HG02763 (cell line): ENCODE results near the gene MRNIP.

Experiments
- ATAC-seq: cut with Tn5 transposase; IDR thresholded peaks from one replicate; pipeline ENCODE4 v1.9.1; 2021; ENCODE audit warnings: mild to moderate bottlenecking, moderate library complexity; ENCODE audit not compliant: unreplicated experiment

Gene MRNIP

DNA sequence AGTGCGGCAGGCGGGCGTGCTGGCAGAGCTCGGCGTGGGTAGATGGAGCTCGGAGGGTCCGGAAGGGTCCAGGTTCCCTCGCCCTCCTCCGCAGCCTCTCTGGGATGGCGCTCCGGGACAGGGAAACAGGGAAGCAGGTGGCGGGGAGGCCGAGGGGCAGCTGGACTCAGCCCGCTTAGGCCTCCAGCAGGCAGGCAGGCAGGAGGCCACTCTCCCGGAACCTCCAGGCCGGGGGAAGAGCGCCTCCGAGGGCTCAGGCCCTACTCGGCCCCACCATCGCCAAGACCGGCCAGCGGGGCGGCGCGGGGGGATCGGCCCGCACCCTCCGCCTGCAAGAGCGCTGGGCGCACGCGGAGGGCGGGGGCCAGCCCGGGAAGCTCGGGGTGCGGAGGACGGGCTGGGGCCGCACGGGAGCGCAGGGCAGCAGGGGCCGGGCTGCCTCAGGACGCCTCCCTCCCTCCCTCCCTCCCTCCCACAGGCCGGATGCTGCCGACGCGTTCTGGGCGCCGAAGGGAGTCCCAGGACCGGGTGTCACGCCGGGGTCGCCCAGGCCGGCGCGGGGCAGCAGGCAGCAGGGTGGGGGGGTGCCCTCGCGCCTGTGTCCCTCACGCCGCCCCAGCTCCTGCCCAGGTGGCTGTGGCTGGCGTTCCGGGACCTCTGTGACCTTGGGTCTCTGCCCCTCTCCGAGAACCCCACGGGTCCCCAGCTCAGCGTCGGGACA, 52.9 kb downstream of the MRNIP start:
- peak; percentile 15 for ATAC-seq

DNA sequence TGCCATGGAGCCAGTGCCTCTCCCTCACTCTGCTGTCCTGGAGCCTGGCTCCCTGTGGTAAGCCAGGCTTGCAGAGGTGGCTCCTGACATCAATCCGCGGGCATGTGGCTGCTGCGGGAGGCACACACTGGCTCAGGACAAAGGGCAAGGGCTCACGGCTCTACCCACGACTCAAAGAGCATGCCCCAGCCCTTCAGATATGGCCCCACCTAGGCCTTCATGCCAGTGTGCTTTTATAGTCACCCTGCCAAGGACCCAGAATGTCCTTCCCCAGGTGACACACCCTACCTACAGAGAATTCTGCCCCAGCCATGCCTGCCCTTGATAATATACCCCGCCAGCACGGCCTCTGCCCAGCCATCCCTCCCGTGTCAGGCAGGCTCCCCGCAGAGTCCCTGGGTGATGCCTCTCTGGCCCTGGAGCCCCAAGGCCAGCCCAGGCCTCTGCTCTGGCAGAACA, 53.5 kb downstream of the MRNIP start:
- ATAC-seq = no peak

DNA sequence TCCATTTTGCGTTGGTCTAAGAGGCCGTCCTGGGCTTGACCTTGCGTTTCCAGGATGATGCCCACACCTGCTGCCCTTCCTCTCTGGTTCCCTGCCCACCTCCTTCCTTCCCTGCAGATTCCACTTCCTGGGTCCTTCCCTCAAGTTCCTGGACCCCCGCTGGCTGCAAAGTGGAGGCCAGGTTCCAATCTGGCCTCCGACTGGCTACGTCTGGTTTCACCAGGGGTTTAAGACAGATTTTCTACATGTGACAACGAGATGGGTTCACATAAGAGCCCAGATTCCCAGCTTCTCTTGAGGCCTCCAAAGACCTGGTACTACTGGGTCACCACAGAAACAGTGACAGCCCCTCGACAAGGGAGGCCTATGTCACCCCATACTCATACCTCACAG, 54.1 kb downstream of the MRNIP start:
- no peak for ATAC-seq

DNA sequence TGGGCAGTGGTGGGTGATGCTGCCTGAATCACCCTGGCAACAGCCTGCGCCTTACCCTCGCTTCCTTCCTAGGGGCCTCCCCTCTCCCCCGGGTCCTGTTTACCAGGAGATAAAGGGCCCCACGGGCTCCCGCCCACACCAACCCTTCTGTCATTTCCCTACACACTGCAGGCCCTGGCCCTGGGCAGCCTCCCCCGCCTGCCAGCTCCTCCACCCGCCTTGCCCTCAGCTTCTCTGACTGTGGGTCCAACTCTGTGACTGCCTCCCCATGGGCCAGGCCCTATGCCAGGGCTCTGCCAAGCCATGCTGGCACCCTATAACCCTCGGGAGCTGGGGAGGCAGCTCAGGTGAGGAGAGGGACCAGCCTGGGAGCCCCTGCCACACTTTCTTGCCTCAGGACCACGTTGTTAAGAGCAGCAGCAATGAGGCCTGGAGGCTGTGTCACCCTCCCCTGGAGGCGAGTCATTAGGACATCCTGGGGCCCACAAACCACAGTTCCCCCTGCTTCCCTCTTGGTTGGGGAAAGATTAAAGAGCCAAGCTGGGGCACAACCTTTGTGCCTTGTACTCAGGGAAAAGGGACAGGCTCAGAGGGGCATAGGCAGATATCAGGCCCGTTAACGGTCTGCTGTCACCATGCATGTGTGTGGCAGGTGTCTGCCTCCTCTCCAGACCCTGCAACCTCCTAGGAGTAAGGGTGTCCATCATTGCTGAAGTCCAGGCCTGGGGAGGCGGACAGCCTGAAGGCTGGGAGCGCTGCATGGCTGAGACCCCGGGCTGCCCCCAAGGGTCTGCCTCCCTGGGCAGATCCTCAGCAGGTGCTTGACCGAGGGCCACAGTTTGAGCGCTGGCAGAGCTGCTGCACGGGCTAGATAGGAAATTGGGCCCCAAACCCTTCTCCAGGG, 54.7 kb downstream of the MRNIP start:
- no peak for ATAC-seq

DNA sequence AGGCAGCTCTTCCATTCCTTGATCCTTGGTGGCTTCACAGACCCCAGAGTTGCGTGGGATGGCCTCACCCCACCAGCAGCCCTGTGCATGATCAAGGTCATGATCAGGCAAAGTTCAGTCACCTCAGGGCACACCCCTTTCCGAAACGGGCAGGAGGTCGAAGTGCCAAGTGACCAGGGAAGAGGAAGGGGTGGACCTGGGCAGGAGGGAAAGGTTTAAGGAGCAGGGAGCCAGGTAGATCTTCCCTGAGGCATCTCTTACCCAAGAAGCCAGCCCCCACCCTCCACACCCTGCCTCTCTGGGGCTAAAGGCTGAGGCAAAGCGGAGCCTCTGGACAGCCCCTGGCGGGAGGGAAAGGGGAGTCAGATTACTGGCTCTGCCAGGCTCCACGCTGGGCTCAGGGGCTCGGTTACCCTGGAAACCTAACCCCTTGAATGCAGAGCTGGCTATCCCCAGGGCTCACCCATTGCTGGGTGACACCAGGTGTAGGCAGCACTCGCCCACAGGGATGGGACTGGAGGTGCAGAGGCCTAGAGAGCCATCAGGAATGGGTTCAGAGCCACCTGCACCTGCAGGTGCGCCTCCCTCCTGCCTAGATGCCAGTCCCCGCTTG, 55.6 kb downstream of the MRNIP start:
- no peak for ATAC-seq

DNA sequence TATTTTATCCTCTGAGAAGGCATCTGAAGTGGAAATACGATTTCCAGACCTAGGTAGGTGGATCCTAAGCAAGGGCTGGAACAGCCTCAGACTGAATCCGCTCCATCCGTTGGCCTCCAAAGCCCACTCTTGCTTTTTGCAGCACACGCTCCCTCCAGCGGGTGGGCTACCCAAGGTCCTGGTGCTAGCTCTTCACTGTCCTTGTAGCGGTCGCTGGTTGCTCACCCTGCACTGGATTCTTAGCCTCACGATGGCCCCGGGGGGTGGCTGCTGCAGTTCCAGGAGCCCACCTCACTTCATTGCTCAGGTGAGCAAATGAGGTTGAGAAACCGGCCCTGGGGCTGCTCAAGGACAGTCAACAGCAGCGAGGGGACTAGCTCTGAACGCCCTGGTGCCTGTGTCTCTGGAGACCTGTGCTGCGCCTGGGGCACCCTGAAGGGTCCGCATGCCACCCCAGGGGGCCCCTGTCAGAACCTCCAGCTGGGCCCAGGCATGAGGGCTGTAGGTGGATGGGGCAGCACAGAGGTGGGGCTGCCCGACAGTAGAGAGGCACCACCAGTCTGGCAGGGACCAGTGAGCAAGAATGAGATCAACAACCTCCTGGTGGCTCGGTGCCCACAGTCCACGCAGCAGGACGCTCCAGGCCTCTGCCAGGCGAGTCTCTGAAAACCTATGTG, 56.3 kb downstream of the MRNIP start:
- no peak for ATAC-seq

DNA sequence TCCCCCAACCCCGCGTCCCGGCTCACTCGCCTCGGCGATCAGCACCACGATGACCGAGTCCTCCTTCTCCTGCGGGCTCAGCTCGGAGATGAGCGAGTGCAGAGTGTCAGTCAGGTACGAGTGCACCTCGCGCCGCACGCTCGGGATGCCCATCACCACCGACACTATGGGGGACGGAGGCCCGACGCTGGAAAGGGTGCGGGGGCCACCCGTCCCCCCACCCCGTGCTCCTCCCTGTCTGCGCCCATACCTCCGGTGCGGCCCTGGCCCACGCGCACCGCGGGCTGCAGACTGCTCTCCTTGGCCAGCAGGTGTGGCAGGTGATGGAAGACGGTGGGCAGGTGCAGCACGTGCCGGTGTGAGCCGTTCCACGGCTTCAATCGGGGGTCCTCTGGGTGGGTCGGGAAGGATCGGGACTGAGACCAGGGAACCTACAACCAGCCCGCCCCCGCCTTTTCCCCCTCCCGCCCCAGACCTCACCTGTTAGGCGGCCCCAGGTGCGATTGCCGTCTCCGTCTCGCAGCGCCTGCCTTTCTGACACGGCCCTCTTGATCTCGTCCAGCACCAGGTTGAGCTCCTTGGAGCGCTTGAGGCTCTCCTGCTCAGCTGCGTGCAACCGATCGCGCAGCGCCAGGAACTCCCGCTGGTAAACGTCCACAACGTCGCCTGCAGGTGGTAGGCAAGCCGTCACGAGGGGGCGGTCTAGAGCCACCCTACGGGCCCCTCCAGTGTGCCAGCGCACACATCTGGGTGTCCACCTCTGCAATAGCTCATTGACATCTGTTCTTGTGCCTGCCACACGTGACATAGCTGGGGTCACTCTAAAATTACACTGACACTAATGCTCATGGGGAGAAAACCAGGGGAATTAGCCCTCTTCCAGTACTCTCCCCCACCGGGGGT, 57.1 kb downstream of the MRNIP start:
- no peak for ATAC-seq

DNA sequence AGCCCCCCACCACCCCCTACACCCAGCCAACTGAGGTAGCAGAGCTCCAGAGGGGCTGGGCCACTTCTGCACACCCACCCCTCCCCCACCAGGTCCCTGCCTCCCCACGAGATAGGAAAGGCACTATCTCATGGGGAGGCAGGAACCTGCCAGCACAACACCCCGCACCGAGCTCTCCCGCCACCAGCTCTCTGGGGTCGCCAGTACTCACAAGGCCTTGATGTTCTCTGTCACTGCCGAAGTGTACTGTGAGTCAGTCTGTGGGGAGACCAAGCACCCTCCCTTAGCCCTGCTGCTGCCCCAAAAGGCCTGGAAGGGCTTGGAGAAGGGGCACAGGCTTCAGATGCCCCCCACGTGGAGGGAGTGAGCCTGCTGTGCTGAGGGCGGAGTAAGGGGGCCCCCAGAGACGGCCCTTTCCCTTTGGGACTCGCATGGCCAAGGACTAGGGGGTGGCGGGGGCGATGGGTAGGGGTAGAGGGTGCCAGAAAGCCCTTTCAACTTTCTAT, 57.9 kb downstream of the MRNIP start:
- ATAC-seq = no peak

DNA sequence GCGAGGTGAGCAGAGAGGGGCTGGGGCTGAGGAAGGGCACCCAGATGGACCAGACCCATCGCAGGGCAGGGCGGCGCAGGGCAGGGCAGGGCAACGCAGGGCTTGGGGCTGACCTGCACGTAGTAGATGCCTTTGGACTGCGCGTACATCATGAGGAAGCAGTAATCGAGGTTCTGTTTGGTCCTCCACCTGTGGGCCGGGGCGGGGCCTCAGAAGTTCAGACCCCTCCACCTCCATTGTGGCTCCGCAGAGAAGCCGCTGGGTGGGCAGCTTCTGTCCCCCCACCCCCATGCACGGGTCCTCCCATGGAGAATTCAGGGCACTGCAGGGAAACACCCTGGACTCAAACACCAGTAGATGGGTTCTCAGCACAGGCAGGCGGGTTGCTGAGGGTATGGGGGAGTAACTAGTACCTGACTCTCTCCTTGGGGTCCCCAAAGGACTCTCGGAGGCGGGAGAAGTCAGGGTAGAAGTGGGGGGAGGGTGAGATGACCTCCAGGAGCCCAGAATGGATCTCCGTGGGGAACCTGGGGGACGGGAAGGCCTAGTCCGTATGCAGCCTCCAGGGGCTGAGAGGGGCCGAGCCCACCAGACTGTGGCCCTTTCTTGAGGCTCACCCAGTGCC, 58.4 kb downstream of the MRNIP start:
- ATAC-seq = no peak

DNA sequence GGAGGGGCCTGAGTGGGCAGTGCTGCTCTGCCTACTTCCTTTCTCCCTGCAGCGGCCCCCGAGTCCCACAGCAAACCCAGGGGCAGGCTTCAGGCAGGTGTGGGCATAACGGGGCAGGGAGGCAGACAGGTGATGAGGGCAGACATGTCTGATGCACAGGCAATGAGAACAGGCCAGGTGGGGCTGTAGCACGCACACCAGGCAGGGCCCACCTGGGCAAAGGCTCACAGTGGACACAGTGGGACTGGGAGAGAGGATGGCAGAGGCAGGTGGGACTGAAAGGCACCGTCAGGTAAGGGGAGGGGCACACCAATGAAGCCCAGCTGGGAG, 59.0 kb downstream of the MRNIP start:
- ATAC-seq = no peak

DNA sequence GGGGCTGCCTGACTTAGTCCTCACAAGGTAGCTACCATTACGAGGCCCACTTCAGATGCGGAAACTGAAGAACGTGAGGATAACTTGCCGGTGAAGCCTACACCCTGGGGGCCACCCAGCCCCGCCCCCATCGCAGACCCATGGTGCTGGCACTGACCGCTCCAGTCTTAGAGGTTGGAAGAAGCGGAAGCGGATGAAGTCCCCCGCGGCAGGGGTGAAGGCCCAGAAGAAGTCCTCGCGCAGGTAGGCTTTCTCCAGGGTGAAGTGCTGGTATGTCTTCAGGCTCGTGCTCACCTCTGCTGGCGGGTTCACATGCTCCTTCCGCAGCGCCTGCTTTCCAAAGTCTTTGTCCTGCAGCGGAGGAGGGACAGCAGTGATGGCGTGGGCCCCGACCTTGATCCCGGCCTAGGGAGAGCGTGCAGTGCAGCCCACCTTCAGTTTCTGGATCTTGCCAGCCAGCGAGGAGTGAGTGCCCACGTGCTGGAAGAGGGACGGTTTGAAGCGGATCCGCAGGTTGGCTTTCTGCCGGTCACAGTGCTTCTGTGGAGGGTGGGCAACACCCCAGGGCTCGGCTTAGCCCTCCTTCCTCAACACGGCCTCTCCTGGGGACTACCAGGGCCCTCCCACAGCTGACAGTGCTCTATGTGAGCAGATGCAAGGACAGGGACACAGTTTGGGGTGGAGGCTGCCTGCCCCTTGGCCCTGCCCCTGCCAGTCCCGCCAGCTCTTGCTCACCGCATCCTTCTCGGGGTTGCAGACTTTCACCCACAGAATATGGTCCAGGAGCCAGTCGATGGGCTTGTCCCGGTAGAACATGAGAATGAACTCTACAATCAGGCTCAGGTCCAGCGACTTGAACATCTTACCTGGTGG, 59.6 kb downstream of the MRNIP start:
- no peak for ATAC-seq

DNA sequence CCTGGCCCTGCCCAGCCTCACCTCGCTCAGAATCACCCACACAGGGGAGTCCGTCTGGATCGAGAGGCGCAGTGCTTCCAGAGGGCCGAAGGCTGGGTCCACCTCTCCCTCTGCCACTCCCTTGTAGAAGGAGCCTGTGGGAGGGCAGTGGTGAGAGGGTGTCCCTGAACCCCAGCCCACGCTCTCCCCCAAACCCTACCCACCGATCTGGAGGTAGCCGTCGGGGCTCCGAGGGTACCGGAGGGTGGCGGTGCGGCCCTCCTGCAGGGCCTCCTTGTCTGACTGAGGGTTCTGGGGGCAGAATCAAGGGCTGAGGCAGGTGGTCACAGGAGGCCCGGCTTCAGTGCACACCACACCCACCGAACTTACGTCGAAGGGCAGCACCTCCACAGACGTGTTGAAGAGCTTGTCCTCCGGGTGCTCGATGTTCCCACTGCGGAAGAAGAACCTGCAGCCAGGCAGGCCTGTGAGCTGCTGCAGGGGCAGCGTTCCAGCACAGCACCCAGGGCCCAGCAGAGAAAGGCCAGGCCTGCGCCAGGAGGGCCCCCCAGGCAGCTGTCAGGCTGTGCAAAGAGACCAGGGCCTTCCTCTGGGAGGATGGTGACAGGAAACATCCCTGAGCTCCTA, 60.4 kb downstream of the MRNIP start:
- ATAC-seq = no peak

DNA sequence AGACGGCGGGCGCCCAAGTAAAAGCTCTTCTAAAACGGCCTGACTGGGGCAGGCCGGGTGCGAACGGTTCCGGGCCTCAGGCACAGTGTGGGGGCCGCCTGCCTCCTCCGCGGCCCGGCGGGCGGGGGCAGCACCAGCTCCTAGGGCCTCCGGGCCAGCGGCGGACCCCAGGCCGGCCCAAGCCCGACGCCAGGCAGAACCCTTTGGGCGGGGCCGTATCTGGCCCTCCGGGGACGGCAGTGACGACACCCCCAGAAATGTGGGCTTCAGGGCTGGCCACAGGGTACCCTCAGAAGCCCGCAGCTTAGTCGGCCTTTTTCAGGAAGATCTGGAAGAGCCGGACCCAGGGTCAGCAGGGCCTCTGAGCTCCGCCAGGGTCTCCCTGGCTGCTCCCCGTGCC, 60.9 kb downstream of the MRNIP start:
- no peak for ATAC-seq

DNA sequence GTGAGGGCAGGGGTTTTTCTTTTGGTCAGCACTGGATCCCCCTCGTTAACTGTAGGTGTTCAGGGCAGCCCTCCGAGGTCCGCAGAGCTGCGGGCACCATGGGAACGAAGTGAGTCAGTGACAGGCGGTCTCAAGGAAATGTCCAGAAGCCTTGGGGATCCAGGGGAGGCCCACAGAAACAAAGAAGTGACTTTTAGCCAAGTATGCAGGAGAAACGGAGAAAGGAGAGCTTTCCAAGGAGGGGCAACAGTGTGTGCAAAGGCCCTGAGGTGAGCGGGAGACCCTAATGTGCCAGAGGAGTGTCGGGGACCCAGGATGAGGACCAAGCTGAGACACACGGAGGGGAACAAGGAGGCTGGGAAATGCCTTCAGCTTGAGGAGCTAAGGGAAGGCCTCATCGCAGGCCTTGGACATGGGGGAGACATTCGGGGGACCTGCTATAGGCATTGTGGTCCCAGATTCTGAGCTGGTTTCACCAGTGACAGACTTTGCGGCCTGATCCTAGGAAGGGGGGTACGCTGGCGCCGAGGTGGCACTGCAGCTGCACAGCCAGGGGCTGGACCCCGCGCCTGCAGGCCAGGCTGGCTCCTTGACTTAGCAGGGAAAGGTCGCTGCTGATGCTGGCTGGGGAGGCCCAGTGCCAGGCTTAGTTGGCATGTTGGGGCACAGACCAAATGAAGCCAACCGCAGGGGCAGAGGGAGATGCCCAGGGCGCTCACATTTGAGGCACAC, 61.6 kb downstream of the MRNIP start:
- ATAC-seq = no peak

DNA sequence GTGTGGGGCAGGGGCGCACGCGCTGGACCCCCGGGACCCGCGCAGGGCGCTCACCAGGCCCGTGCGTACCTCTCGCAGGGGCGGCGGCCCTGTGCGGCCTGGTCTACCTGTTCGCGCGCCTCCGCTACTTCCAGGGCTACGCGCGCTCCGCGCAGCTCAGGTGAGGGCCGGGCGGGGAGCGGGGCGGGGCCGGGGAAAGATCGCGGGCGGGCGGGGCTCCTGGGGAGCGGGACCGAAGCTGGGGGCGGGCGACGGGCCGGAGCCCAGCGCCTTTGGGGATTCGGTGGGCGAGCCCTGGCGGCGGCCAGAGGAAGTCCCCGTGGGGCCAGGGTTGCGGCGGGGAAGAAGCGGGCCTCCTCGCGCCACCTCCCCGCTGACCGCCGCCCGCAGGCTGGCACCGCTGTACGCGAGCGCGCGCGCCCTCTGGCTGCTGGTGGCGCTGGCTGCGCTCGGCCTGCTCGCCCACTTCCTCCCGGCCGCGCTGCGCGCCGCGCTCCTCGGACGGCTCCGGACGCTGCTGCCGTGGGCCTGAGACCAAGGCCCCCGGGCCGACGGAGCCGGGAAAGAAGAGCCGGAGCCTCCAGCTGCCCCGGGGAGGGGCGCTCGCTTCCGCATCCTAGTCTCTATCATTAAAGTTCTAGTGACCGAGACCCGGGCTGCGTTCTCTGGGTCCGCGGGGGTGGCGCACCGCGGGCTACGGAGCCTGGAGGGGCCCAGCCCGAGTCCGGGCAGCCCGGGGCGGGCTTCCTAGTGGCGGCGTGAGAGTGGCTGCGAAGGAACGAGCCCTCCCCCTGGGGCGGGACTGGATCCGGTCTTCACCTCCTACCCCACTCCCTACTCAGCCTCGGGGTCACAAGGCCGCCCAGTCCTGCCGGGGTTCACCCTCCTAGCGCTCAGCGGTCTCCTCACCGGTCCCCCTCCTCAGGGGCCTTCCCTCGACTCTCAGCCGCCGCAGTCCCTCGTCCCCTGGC, 62.5 kb downstream of the MRNIP start:
- peak; percentile 68 for ATAC-seq
